ENCODE results near the gene FAM193A.

DNA sequence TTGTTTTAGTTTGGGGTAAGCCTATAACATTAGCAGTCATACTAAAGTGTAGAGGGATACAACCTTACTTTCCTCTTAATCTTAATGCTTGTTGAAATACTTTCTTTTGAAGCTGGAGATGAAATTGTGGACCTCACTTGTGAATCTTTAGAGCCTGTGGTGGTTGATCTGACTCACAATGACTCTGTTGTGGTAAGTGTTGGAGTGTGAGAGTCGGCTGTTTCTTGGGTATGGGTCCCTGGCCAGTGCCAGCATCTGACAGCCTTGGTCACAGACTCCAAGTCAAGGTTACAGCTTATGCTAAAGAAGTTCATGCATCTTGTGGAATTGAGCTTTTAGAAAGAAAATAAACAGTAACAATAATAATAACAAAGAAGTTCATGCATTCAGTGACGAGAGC is 35.9 kb upstream of the FAM193A start:
- TF ChIP-seq, protein P1, sequence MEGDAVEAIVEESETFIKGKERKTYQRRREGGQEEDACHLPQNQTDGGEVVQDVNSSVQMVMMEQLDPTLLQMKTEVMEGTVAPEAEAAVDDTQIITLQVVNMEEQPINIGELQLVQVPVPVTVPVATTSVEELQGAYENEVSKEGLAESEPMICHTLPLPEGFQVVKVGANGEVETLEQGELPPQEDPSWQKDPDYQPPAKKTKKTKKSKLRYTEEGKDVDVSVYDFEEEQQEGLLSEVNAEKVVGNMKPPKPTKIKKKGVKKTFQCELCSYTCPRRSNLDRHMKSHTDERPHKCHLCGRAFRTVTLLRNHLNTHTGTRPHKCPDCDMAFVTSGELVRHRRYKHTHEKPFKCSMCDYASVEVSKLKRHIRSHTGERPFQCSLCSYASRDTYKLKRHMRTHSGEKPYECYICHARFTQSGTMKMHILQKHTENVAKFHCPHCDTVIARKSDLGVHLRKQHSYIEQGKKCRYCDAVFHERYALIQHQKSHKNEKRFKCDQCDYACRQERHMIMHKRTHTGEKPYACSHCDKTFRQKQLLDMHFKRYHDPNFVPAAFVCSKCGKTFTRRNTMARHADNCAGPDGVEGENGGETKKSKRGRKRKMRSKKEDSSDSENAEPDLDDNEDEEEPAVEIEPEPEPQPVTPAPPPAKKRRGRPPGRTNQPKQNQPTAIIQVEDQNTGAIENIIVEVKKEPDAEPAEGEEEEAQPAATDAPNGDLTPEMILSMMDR (IDR thresholded peaks at IDR 0.05): no peak
- TF ChIP-seq POLR2A (IDR thresholded peaks at IDR 0.05): no peak

Data from transverse colon (tissue), 3 donors.